H1 (cell line): ENCODE results near the gene LMNA. TPM values are rescaled to one million over a fixed set of nuclear protein-coding genes. Genes with fewer than 3 reads are reported as not detected.

Source experiments
- GABPA ChIP-seq: IDR thresholded peaks from 2 replicates; pipeline ENCODE4 v1.6.1; 2011; ENCODE audit warnings: mild to moderate bottlenecking, low read length, moderate library complexity, borderline replicate concordance; ENCODE audit not compliant: insufficient read depth
- polyA plus RNA-seq, 7 experiments: library from polyadenylated mRNA; depleted of rRNA in 3 of 7; stranded (reverse) in 5 of 7; unstranded in 2 of 7; fragments of >200 nt in 5 of 7; fragments of 200-250 nt in 2 of 7; gene quantifications; 1 replicate in 5 of 7; 2 replicates in 1 of 7; 4 replicates in 1 of 7; pipeline versions ENCODE4 v1.2.1 to v1.2.3, GENCODE V29; 2011 to 2013; ENCODE audit warnings: missing spikeins in 2 of 7, mixed read lengths in 2 of 7
- total RNA-seq: library from RNA; stranded (reverse); fragmentation: NEBNext Ultra II Directional; extraction: Animal tissue kit (Norgen Biotek cat#: 25700); gene quantifications from 2 replicates; pipeline ENCODE4 v1.2.1, GENCODE V29; 2021
- TF ChIP-seq, protein P1 (sequence below): IDR thresholded peaks from 2 replicates; pipeline ENCODE4 v1.6.1; 2012; ENCODE audit warnings: low read length, inconsistent platforms
- TF ChIP-seq, protein P2 (sequence below): IDR thresholded peaks from 2 replicates; pipeline ENCODE4 v1.6.1; 2011; ENCODE audit warnings: low read depth, mild to moderate bottlenecking, low read length; ENCODE audit not compliant: insufficient read depth

Gene LMNA
- total and polyA plus RNA-seq, 2 of the 8 experiments (the other 6 are each of a cell fraction or from before 2014, with no cell fraction given) = 25.8 to 46.8 TPM

DNA sequence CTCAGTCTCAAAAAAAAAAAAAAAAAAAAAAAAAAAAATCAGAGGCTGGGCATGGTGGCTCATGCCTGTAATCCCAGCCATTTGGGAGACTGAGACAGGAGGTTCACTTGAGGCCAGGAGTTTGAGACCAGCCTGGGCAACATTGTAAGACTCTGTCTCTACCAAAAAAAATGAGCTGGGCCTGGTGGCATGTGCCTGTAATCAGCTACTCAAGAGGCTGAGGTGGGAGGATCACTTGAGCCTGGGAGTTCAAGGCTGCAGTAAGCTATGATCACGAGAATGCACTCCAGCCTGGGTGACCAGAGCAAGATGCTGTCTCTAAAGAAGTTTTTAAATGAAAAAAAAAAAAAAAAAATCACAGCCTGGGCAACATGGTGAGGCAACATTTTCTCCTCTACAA is 49.2 kb downstream of the LMNA start (continued):
- TF ChIP-seq, protein P1, sequence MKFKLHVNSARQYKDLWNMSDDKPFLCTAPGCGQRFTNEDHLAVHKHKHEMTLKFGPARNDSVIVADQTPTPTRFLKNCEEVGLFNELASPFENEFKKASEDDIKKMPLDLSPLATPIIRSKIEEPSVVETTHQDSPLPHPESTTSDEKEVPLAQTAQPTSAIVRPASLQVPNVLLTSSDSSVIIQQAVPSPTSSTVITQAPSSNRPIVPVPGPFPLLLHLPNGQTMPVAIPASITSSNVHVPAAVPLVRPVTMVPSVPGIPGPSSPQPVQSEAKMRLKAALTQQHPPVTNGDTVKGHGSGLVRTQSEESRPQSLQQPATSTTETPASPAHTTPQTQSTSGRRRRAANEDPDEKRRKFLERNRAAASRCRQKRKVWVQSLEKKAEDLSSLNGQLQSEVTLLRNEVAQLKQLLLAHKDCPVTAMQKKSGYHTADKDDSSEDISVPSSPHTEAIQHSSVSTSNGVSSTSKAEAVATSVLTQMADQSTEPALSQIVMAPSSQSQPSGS = no peak
- TF ChIP-seq GABPA = no peak
- TF ChIP-seq, protein P2, sequence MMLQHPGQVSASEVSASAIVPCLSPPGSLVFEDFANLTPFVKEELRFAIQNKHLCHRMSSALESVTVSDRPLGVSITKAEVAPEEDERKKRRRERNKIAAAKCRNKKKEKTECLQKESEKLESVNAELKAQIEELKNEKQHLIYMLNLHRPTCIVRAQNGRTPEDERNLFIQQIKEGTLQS = no peak
